SIG-M5 treated with dmso at 0.1 percent for 504 hours (cell line): ENCODE measurements around the gene UCHL5.
"Not testable (repeated sequence)": the region's sequence is repeated elsewhere in the genome, so short reads cannot be mapped to it uniquely, and the experiment has no call there.

Experiments used
- DNase-seq: peaks from one replicate; lab custom pipeline; 2025; ENCODE audit not compliant: unreplicated experiment; lab: John Stamatoyannopoulos, UW

The UCHL5 gene

GRCh38 chr1:193066606-193067005 lies 7.4 kb upstream of the UCHL5 start:
- no peak for DNase-seq

- no peak for DNase-seq
Measured at GRCh38 chr1:193065954-193066353, 6.8 kb upstream of the UCHL5 start.

GRCh38 chr1:193062698-193063463 lies 3.7 kb upstream of the UCHL5 start:
- DNase-seq, result no peak

- peak; percentile 79 for DNase-seq
Measured at GRCh38 chr1:193060938-193061337, 1.8 kb upstream of the UCHL5 start.

- no peak for DNase-seq
Measured at GRCh38 chr1:193060406-193060805, 1.2 kb upstream of the UCHL5 start.

- peak; percentile 70 for DNase-seq
Measured at GRCh38 chr1:193060115-193060403, 899 bp upstream of the UCHL5 start.

GRCh38 chr1:193058529-193059281 lies 455 bp downstream of the UCHL5 start:
- DNase-seq, result peak; percentile 84

GRCh38 chr1:193054169-193054675 lies 4.9 kb downstream of the UCHL5 start:
- no peak for DNase-seq

GRCh38 chr1:193048913-193049312 lies 10.2 kb downstream of the UCHL5 start:
- DNase-seq, result not testable (repeated sequence)

GRCh38 chr1:193042766-193043691 lies 16.1 kb downstream of the UCHL5 start:
- DNase-seq, result no peak

GRCh38 chr1:193040011-193040410 lies 19.1 kb downstream of the UCHL5 start:
- no peak for DNase-seq

- DNase-seq, result no peak
Measured at GRCh38 chr1:193036337-193037047, 22.7 kb downstream of the UCHL5 start.

- no peak for DNase-seq
Measured at GRCh38 chr1:193033610-193034009, 25.6 kb downstream of the UCHL5 start.

- DNase-seq, result not testable (repeated sequence)
Measured at GRCh38 chr1:193032643-193033427, 26.3 kb downstream of the UCHL5 start.

- peak; percentile 25 for DNase-seq
Measured at GRCh38 chr1:193031431-193031830, 27.7 kb downstream of the UCHL5 start.

GRCh38 chr1:193030280-193030679 lies 28.9 kb downstream of the UCHL5 start:
- DNase-seq, result no peak

GRCh38 chr1:193025218-193025617 lies 33.9 kb downstream of the UCHL5 start:
- no peak for DNase-seq

- DNase-seq, result peak; percentile 44
Measured at GRCh38 chr1:193019442-193020026, 39.6 kb downstream of the UCHL5 start.

- DNase-seq, result no peak
Measured at GRCh38 chr1:193016788-193017187, 42.4 kb downstream of the UCHL5 start.
